NT2/D1 (cell line): ENCODE data around the gene WNT8B.
A peak's percentile ranks its signal among the peaks of the same experiment; 100 is the strongest.

Experiments
- DNase-seq: peaks from one replicate; pipeline ENCODE4 v3.0.0-alpha.2; 2011; ENCODE audit warnings: low read depth, low spot score
- H3K27me3 ChIP-seq: 2 replicates; pipeline ENCODE4 v1.6.0; 2011; ENCODE audit warnings: mild to moderate bottlenecking; ENCODE audit not compliant: insufficient read length, insufficient read depth
- H3K36me3 ChIP-seq: 2 replicates; pipeline ENCODE4 v1.6.1; 2011; ENCODE audit warnings: mild to moderate bottlenecking, low read length, mixed read lengths; ENCODE audit not compliant: insufficient read depth, insufficient read length
- H3K4me1 ChIP-seq: 2 replicates; pipeline ENCODE4 v1.5.1; 2011; ENCODE audit not compliant: insufficient read depth, insufficient read length
- H3K4me3 ChIP-seq: 2 replicates; pipeline ENCODE4 v1.5.1; 2011; ENCODE audit warnings: low read depth; ENCODE audit not compliant: insufficient read length
- H3K9ac ChIP-seq: 2 replicates; pipeline ENCODE4 v1.6.0; 2011; ENCODE audit warnings: low read depth; ENCODE audit not compliant: insufficient read length
- H3K9me3 ChIP-seq: 2 replicates; pipeline ENCODE4 v1.5.1; 2011; ENCODE audit warnings: mild to moderate bottlenecking, low read length; ENCODE audit not compliant: insufficient read depth
- SUZ12 ChIP-seq: IDR thresholded peaks from 2 replicates; pipeline ENCODE4 v1.6.1; 2011; ENCODE audit not compliant: insufficient read length, insufficient read depth; ENCODE audit errors: extremely low read depth
- YY1 ChIP-seq: IDR thresholded peaks from 2 replicates; pipeline ENCODE4 v1.6.1; 2011; ENCODE audit not compliant: insufficient read length, insufficient read depth
- ZNF274 ChIP-seq: IDR thresholded peaks from 2 replicates; pipeline ENCODE4 v1.6.1; 2011; ENCODE audit warnings: mild to moderate bottlenecking, low read depth, low read length

The WNT8B gene

DNA sequence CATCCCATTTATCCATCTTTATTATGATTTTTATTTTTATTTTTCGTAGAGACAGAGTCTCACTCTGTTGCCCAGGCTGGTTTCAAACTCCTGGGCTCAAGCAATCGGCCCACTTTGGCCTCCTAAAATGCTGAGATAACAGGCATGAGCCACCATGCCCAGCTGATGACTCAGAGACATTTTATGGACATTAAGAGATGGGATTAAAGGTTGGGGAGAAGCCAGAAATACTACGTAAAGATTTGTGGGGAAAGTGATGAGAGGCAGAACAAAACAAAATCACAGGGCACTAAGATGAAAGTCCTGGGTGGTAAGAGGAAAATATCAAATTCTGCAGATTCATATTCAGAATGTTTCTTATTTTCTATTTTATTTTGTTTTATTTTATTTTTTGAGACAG lies 7.6 kb downstream of the WNT8B start:
- no peak for DNase-seq
- H3K9me3 ChIP-seq: no peaks in the 10 kb centered on the region
- H3K4me3 ChIP-seq: no peak overlapping the region
- TF ChIP-seq SUZ12 (no peak), YY1 (no peak), ZNF274 (no peak)
- no peaks in the 10 kb centered on the region for H3K27me3 ChIP-seq
- H3K9ac ChIP-seq: no peak overlapping the region
- no peaks in the 10 kb centered on the region for H3K4me1 ChIP-seq
- H3K36me3 ChIP-seq: no peaks in the 10 kb centered on the region

DNA sequence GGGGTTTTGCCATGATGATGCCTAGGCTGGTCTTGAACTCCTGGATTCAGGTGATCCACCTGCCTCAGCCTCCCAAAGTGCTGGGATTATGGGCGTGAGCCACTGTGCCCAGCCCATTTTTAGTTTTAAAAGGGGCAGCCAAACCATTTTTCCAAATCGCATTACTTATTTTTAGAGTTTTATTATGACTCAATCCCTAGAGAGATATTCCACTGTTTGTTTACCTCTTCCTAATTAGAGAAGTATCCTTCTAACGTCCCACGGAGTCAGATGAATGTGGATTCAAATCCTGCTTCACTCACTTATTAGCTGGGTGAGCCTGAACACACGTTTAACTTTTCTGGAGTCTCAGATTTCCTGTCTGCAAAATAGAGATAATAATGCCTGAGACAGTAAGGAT lies 15.2 kb downstream of the WNT8B start:
- Histone ChIP-seq H3K9ac (no peak overlapping the region), H3K4me3 (no peak overlapping the region), H3K27me3 (peaks cover 43% of the 10 kb centered on the region), H3K9me3 (no peaks in the 10 kb centered on the region), H3K36me3 (no peaks in the 10 kb centered on the region), H3K4me1 (peaks cover 2% of the 10 kb centered on the region)
- no peak for DNase-seq
- TF ChIP-seq SUZ12 (no peak), ZNF274 (no peak), YY1 (no peak)

DNA sequence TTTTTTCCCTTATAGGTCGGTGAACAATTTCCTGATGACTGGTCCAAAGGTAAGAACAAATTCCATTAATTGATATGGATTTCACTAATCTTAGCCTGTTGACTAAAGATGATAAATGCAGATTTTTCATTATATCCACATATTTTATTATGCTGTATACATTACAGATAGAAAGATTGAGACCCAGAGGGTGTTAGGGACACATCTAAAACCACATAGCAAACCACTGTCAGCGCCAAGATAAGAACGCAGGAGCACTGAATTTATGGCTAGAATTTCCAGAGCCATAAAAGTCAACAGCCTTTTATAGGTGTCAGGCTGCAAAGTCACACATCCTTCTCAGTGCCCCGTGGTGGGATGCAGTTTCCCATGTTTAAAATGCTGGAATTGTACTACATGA lies 16.2 kb downstream of the WNT8B start:
- Histone ChIP-seq H3K36me3 (no peaks in the 10 kb centered on the region), H3K9ac (no peak overlapping the region), H3K4me3 (no peak overlapping the region), H3K9me3 (no peaks in the 10 kb centered on the region), H3K4me1 (peaks cover 2% of the 10 kb centered on the region), H3K27me3 (peaks cover 54% of the 10 kb centered on the region)
- no peak for DNase-seq
- no peak for TF ChIP-seq ZNF274
- TF ChIP-seq SUZ12: no peak
- TF ChIP-seq YY1: no peak

DNA sequence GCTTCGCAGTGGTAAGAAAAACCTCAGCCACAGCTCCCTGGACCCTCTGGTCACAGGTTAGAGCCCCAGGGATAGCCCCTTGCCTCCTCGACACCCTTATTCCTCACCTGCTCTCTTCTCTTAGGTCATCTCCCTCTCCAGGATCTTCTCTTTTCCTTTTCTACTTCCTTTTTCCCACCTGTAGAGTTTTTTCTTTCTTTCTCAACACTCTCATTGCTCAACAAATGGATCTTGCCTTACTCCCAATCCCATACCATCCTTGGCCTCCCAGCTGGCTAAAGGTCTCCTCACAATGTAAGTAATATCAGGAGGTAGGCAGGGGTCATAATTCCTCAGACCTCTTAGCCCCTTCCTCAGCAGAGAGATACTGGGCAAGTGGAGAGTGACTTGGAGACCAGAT lies 17.2 kb downstream of the WNT8B start:
- H3K4me1 ChIP-seq: peaks cover 2% of the 10 kb centered on the region
- DNase-seq: no peak
- no peak overlapping the region for H3K4me3 ChIP-seq
- H3K9ac ChIP-seq: no peak overlapping the region
- H3K27me3 ChIP-seq: peaks cover 59% of the 10 kb centered on the region
- no peak for TF ChIP-seq SUZ12
- no peak for TF ChIP-seq ZNF274
- no peak for TF ChIP-seq YY1
- no peaks in the 10 kb centered on the region for H3K9me3 ChIP-seq
- H3K36me3 ChIP-seq: no peaks in the 10 kb centered on the region

DNA sequence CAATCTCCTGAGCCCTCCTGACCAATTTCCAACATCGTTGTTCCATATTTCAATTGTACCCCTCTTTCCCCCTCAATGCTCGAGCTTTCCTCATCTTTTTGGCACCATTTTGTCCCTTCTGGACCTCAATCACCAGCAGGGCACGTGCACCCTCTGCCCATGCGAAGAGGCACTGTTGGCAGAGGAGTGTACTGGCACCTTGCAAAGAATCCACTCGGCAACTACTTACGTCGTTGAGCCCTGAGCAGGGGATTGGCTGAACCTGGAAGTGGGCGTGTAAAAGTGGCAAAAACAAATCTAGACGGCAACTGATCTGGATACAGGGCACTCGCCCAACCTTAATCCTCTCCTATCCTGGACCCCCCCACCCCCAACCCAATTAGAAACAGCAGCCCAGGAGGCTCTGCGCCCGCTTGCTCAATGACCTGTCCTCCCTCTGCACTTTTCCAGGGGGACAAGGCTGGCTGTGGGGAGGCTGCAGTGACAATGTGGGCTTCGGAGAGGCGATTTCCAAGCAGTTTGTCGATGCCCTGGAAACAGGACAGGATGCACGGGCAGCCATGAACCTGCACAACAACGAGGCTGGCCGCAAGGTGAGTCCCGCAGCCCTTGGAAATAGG lies 18.8 kb downstream of the WNT8B start:
- Histone ChIP-seq H3K36me3 (no peaks in the 10 kb centered on the region), H3K27me3 (peaks cover 59% of the 10 kb centered on the region), H3K9ac (peak overlapping the region; percentile 57), H3K9me3 (no peaks in the 10 kb centered on the region), H3K4me1 (peaks cover 2% of the 10 kb centered on the region), H3K4me3 (peak overlapping the region; percentile 43)
- DNase-seq: peak; percentile 66
- TF ChIP-seq SUZ12: no peak
- TF ChIP-seq ZNF274: no peak
- no peak for TF ChIP-seq YY1

DNA sequence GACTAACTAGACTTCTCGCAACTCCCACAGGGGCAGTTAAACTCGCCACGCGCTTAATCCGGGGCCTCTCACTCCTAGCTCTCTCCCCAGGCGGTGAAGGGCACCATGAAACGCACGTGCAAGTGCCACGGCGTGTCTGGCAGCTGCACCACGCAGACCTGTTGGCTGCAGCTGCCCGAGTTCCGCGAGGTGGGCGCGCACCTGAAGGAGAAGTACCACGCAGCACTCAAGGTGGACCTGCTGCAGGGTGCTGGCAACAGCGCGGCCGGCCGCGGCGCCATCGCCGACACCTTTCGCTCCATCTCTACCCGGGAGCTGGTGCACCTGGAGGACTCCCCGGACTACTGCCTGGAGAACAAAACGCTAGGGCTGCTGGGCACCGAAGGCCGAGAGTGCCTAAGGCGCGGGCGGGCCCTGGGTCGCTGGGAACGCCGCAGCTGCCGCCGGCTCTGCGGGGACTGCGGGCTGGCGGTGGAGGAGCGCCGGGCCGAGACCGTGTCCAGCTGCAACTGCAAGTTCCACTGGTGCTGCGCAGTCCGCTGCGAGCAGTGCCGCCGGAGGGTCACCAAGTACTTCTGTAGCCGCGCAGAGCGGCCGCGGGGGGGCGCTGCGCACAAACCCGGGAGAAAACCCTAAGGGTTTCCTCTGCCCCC lies 19.5 kb downstream of the WNT8B start:
- TF ChIP-seq SUZ12 (no peak), YY1 (no peak), ZNF274 (no peak)
- Histone ChIP-seq H3K27me3 (peaks cover 62% of the 10 kb centered on the region), H3K4me1 (peaks cover 2% of the 10 kb centered on the region)

DNA sequence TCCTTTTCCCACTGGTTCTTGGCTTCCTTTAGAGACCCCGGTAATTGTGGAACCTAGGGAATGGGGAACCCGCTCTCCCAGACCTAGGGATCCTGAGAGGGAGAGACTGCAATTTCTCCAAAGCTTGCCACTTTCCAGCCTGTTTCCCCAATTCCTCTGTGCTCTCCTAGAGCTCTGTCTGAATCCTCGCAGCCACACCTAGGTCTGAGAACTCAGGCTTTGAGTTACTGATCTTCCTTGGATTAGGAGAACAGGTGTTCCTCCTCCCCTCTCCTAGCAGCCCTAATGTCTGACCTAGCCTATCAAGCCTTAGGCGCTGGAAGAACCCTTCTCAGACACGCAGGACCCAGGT lies 20.0 kb downstream of the WNT8B start:
- no peak for TF ChIP-seq SUZ12
- no peak for TF ChIP-seq ZNF274
- no peak for TF ChIP-seq YY1
- no peak overlapping the region for H3K9ac ChIP-seq
- peaks cover 67% of the 10 kb centered on the region for H3K27me3 ChIP-seq
- H3K4me3 ChIP-seq: no peak overlapping the region
- H3K36me3 ChIP-seq: peaks cover 5% of the 10 kb centered on the region
- no peak for DNase-seq
- H3K9me3 ChIP-seq: no peaks in the 10 kb centered on the region
- H3K4me1 ChIP-seq: peaks cover 7% of the 10 kb centered on the region

More for the DNA sequence above, 19.5 kb downstream of the WNT8B start:
- Histone ChIP-seq H3K9me3 (no peaks in the 10 kb centered on the region), H3K9ac (peak overlapping the region; percentile 66), H3K4me3 (peak overlapping the region; percentile 43), H3K36me3 (peaks cover under 1% of the 10 kb centered on the region)
- peak; percentile 61 for DNase-seq
